Measurements from ENCODE around the gene CENPP. TPM values are rescaled to one million over a fixed set of nuclear protein-coding genes. Genes with fewer than 3 reads are reported as not detected.

CENPP gene
- total RNA-seq, 4 donors from 2014 or later: 14.1 to 39.5 (median 19.2) TPM

- no peaks in the 10 kb centered on the region for H3K4me1 ChIP-seq
- DNase-seq (ENCODE audit: low spot score in 2 of 2): no peak
- H3K4me3 ChIP-seq: no peak overlapping the region
- 65% methylated on average over 5 of the region's 5 CpGs for WGBS
- no peaks in the 10 kb centered on the region for H3K9me3 ChIP-seq
- no peak overlapping the region for H3K27ac ChIP-seq
- no peak for TF ChIP-seq POLR2AphosphoS5 (IDR thresholded peaks at IDR 0.05)
- no peak for TF ChIP-seq POLR2A (IDR thresholded peaks at IDR 0.05)
- no peak for TF ChIP-seq EP300 (IDR thresholded peaks at IDR 0.05)
- no peak for TF ChIP-seq CTCF (IDR thresholded peaks at IDR 0.05)
- no peaks in the 10 kb centered on the region for H3K27me3 ChIP-seq
- no peaks in the 10 kb centered on the region for H3K36me3 ChIP-seq
These were observed 106.6 kb downstream of the CENPP start for GRCh38 chr9:92432350-92432749.

- Histone ChIP-seq H3K27ac (no peak overlapping the region), H3K4me1 (no peaks in the 10 kb centered on the region), H3K9me3 (no peaks in the 10 kb centered on the region), H3K4me3 (no peak overlapping the region), H3K36me3 (no peaks in the 10 kb centered on the region), H3K27me3 (no peaks in the 10 kb centered on the region)
- WGBS: 77% methylated on average over 5 of the region's 5 CpGs
- TF ChIP-seq EP300 (IDR thresholded peaks at IDR 0.05) (no peak), POLR2AphosphoS5 (IDR thresholded peaks at IDR 0.05) (no peak), POLR2A (IDR thresholded peaks at IDR 0.05) (no peak), CTCF (IDR thresholded peaks at IDR 0.05) (no peak)
- DNase-seq (ENCODE audit: low spot score in 2 of 2): no peak
These were observed 107.3 kb downstream of the CENPP start for GRCh38 chr9:92432972-92433548.

- Histone ChIP-seq H3K36me3 (no peaks in the 10 kb centered on the region), H3K4me1 (no peaks in the 10 kb centered on the region), H3K27me3 (no peaks in the 10 kb centered on the region), H3K4me3 (no peak overlapping the region), H3K27ac (no peak overlapping the region), H3K9me3 (no peaks in the 10 kb centered on the region)
- DNase-seq (ENCODE audit: low spot score in 2 of 2): no peak
- 89% methylated on average over 1 of the region's 1 CpG for WGBS
- TF ChIP-seq POLR2AphosphoS5 (IDR thresholded peaks at IDR 0.05) (no peak), POLR2A (IDR thresholded peaks at IDR 0.05) (no peak), EP300 (IDR thresholded peaks at IDR 0.05) (no peak), CTCF (IDR thresholded peaks at IDR 0.05) (no peak)
These were observed 109.5 kb downstream of the CENPP start for GRCh38 chr9:92435263-92435662.

GRCh38 chr9:92438900-92439526 lies 113.3 kb downstream of the CENPP start:
- Histone ChIP-seq H3K4me1 (no peaks in the 10 kb centered on the region), H3K36me3 (no peaks in the 10 kb centered on the region), H3K4me3 (no peak overlapping the region), H3K9me3 (no peaks in the 10 kb centered on the region), H3K27me3 (no peaks in the 10 kb centered on the region), H3K27ac (no peak overlapping the region)
- no peak for TF ChIP-seq POLR2A (IDR thresholded peaks at IDR 0.05)
- TF ChIP-seq CTCF (IDR thresholded peaks at IDR 0.05): no peak
- no peak for TF ChIP-seq POLR2AphosphoS5 (IDR thresholded peaks at IDR 0.05)
- no peak for TF ChIP-seq EP300 (IDR thresholded peaks at IDR 0.05)
- 70% methylated on average over 5 of the region's 5 CpGs for WGBS
- no peak for DNase-seq (ENCODE audit: low spot score in 2 of 2)

GRCh38 chr9:92439921-92440750 lies 114.4 kb downstream of the CENPP start:
- 83% methylated on average over 5 of the region's 5 CpGs for WGBS

More at GRCh38 chr9:92439921-92440750, 114.4 kb downstream of the CENPP start:
- no peak for DNase-seq (ENCODE audit: low spot score in 2 of 2)
- Histone ChIP-seq H3K27me3 (no peaks in the 10 kb centered on the region), H3K9me3 (no peaks in the 10 kb centered on the region), H3K4me3 (no peak overlapping the region), H3K36me3 (no peaks in the 10 kb centered on the region), H3K4me1 (peaks cover 3% of the 10 kb centered on the region), H3K27ac (no peak overlapping the region)
- no peak for TF ChIP-seq CTCF (IDR thresholded peaks at IDR 0.05)

Measured in suprapubic skin (tissue), 4 donors.